HFFc6 (cell line): ENCODE measurements around the gene AACS. TPM values are rescaled to one million over a fixed set of nuclear protein-coding genes. Genes with fewer than 3 reads are reported as not detected.
"Not testable (repeated sequence)": the region's sequence is repeated elsewhere in the genome, so short reads cannot be mapped to it uniquely, and the experiment has no call there.

ENCODE experiments used
- DNase-seq: peaks from one replicate; pipeline ENCODE4 v3.0.0-alpha.2; 2018
- H3K27ac Mint-ChIP-seq: 2 replicates; pipeline ENCODE4 v1.8.0; 2020; ENCODE audit warnings: mild to moderate bottlenecking, mixed read lengths
- H3K27me3 Mint-ChIP-seq: 2 replicates; pipeline ENCODE4 v1.8.0; 2021; ENCODE audit warnings: mild to moderate bottlenecking, moderate library complexity, mixed read lengths; ENCODE audit not compliant: insufficient read depth
- H3K36me3 Mint-ChIP-seq: 2 replicates; pipeline ENCODE4 v1.8.0; 2021; ENCODE audit warnings: low read depth, mixed read lengths
- H3K4me1 Mint-ChIP-seq: 2 replicates; pipeline ENCODE4 v1.8.0; 2020; ENCODE audit warnings: low read depth, mixed read lengths
- H3K4me3 Mint-ChIP-seq: 2 replicates; pipeline ENCODE4 v1.8.0; 2020; ENCODE audit warnings: mild to moderate bottlenecking, moderate library complexity, mixed read lengths
- H3K9me3 Mint-ChIP-seq: 2 replicates; pipeline ENCODE4 v1.8.0; 2020; ENCODE audit warnings: mild to moderate bottlenecking, mixed read lengths
- total RNA-seq, 6 experiments: library from RNA; stranded (reverse); fragmentation: NEBNext Ultra II Directional; extraction: Animal tissue kit (Norgen Biotek cat#: 25700); gene quantifications; 2 replicates in 1 of 6; 3 replicates in 5 of 6; pipeline ENCODE4 v1.2.3, GENCODE V29; 2021
- TF ChIP-seq, protein P1 (sequence below): fragments of 200-600 bp; sonication (generic); IDR thresholded peaks from 2 replicates; pipeline ENCODE4 v1.5.0; 2021; ENCODE audit warnings: antibody characterized with exemption, mild to moderate bottlenecking

AACS gene
- total RNA-seq, 6 experiments from 2014 or later: 21.6 to 29.5 (median 24.2) TPM

GRCh38 chr12:125070112-125070511 is 4.9 kb downstream of the AACS start:
- Mint-ChIP-seq H3K9me3 (no peaks in the 10 kb centered on the region), H3K4me1 (peaks cover 10% of the 10 kb centered on the region), H3K27me3 (no peaks in the 10 kb centered on the region; the same call in 1 of the 2 replicates), H3K27ac (no peak overlapping the region), H3K36me3 (peaks cover 11% of the 10 kb centered on the region), H3K4me3 (no peak overlapping the region)
- TF ChIP-seq, protein P1, sequence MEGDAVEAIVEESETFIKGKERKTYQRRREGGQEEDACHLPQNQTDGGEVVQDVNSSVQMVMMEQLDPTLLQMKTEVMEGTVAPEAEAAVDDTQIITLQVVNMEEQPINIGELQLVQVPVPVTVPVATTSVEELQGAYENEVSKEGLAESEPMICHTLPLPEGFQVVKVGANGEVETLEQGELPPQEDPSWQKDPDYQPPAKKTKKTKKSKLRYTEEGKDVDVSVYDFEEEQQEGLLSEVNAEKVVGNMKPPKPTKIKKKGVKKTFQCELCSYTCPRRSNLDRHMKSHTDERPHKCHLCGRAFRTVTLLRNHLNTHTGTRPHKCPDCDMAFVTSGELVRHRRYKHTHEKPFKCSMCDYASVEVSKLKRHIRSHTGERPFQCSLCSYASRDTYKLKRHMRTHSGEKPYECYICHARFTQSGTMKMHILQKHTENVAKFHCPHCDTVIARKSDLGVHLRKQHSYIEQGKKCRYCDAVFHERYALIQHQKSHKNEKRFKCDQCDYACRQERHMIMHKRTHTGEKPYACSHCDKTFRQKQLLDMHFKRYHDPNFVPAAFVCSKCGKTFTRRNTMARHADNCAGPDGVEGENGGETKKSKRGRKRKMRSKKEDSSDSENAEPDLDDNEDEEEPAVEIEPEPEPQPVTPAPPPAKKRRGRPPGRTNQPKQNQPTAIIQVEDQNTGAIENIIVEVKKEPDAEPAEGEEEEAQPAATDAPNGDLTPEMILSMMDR: no peak
- no peak for DNase-seq

DNA sequence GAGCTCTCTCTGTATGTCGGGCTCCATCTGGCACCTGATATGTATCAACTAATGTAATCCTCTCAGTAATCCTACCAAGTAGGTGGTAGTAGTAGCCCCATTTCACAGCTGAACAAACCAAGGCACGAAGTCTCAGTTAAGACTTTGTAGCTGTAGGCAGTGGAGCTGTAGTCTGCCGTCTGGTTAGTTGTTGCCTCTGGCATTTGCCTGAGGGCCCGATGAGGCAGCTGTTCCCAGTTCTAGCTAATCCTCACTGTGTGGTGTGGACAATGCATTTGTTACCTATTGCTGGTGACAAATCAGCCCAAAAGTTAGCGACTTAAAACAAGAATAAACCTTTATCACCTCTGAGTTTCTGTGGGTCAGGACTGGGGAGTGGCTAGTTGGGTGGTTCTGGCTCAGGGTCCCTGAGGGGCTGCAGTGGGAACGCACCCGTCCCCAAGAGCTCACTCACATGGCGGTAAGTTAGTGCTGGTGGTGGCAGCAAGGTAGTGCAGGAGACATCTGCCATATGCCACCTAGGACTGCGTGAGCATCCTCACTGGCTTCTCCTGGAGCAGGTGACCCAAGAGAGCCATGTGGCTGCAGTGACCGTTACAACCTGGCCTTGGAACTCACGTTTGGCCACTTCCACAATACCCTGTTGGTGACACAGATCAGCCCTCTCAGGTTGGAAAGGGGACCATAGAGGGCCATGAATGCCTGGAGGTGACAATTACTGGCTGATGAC is 5.6 kb downstream of the AACS start:
- Mint-ChIP-seq H3K27me3 (no peaks in the 10 kb centered on the region; the same call in 1 of the 2 replicates), H3K4me1 (peaks cover 9% of the 10 kb centered on the region), H3K9me3 (no peaks in the 10 kb centered on the region), H3K4me3 (no peak overlapping the region), H3K27ac (no peak overlapping the region), H3K36me3 (peaks cover 11% of the 10 kb centered on the region)
- no peak for DNase-seq
- TF ChIP-seq, protein P1: no peak

- Mint-ChIP-seq H3K4me3 (no peak overlapping the region), H3K27ac (no peak overlapping the region), H3K4me1 (peaks cover 9% of the 10 kb centered on the region), H3K9me3 (no peaks in the 10 kb centered on the region), H3K27me3 (no peaks in the 10 kb centered on the region; the same call in 1 of the 2 replicates), H3K36me3 (peaks cover 18% of the 10 kb centered on the region)
- DNase-seq: no peak
- TF ChIP-seq, protein P1: no peak
These were observed 6.2 kb downstream of the AACS start for GRCh38 chr12:125071456-125071855.

DNA sequence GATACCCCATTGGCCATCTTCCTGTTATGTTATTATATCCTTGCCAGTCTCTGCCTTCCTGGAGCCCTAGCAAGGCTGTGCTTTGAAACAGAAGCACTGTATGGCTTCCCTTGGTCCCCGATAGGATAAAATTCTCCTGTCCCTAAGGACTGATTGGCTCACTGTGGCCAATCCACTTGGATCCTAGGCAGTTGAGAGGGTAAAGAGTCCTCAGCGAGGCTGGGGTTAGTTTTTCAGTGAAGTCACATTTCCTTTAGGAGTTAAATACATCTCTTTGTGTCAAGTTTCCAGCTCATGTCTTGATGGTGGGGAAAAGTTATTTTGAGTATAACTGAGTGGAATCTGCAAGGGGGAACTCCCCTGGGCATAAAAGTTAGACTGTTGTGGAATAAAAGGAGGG is 7.3 kb downstream of the AACS start:
- Mint-ChIP-seq H3K27ac (no peak overlapping the region), H3K36me3 (peaks cover 19% of the 10 kb centered on the region), H3K4me1 (no peaks in the 10 kb centered on the region; the same call in 1 of the 2 replicates), H3K9me3 (no peaks in the 10 kb centered on the region), H3K4me3 (no peak overlapping the region), H3K27me3 (no peaks in the 10 kb centered on the region; the same call in 1 of the 2 replicates)
- TF ChIP-seq, protein P1: no peak
- DNase-seq: no peak

DNA sequence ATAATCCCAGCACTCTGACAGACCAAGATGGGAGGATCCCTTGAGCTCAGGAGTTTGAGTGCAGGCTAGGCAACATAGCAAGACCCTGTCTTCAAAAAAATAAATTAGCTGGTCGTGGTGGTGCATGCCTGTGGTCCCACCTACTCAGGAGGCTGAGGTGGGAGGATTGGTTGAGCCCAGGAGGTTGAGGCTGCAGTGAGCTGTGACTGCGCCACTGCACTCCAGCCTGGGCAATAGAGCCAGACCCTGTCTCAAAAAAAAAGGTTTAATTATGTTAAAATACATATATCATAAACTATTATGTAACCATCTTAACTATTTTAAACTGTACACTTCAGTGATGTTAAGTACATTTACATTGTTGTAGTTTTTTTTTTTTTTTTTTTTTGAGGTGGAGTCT is 9.1 kb downstream of the AACS start:
- not testable (repeated sequence) for H3K27me3 Mint-ChIP-seq, DNase-seq, H3K4me1 Mint-ChIP-seq, H3K27ac Mint-ChIP-seq, H3K9me3 Mint-ChIP-seq, H3K4me3 Mint-ChIP-seq
- H3K36me3 Mint-ChIP-seq: peaks cover 19% of the 10 kb centered on the region

DNA sequence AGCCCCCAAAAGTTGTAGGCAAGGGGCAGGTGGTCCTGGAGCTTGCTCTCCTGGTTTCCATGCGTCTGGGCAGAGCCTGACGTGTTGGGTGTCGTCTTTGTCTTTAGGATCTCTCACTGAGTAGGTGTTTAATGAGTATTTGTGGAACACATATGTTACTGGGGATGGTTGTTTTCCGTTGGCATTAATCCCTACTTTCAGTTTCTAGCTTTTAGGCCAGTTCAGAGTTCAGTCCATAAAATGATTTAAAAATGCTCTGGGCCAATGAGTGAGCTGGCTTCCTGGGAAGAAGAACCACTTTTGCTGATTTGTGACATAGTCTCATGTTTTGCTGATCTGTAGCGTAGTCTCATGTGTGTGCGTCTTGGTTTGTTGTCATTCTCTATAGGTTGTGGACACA is 10.9 kb downstream of the AACS start:
- Mint-ChIP-seq H3K27me3 (no peaks in the 10 kb centered on the region; the same call in 1 of the 2 replicates), H3K4me3 (no peak overlapping the region), H3K36me3 (peaks cover 23% of the 10 kb centered on the region), H3K9me3 (no peaks in the 10 kb centered on the region), H3K4me1 (no peaks in the 10 kb centered on the region), H3K27ac (no peak overlapping the region)
- TF ChIP-seq, protein P1: no peak
- no peak for DNase-seq
